HCT116 (cell line): Measurements from ENCODE around the gene LTC4S. TPM values are rescaled to one million over a fixed set of nuclear protein-coding genes. Genes with fewer than 3 reads are reported as not detected.

Source experiments
- ATAC-seq: fragments of 200-7000 bp; cut with Tn5 transposase; 2 replicates; pipeline ENCODE4 v1.9.1; 2020; ENCODE audit warnings: mild to moderate bottlenecking, moderate library complexity
- BruUV-seq: library from RNA; stranded (reverse); fragments of 400-500 nt; replicated peaks from 2 replicates; lab custom pipeline; 2021; lab: Mats Ljungman, UMichigan
- CTCF ChIA-PET: fragments of 300-600 bp; sonication (Branson Sonifier 250); formaldehyde crosslinking; loops from one replicate; lab custom pipeline; 2021; ENCODE audit warnings: antibody characterized with exemption; lab: Charles Lee
- POLR2A ChIA-PET: fragments of 300-600, 350-600 bp; sonication (Branson Sonifier 250); formaldehyde crosslinking; loops from one replicate; lab custom pipeline; 2021; ENCODE audit warnings: antibody characterized with exemption; lab: Charles Lee
- RAD21 ChIA-PET, 2 experiments: fragments of 300-600 bp; sonication (Branson Sonifier 250); formaldehyde crosslinking; loops; one replicate each; lab custom pipeline; 2023; ENCODE audit warnings: low total read pairs in 2 of 2; ENCODE audit not compliant: uncharacterized antibody in 2 of 2, unreplicated experiment in 2 of 2, low non-redundant PET in 1 of 2; lab: Charles Lee
- DNase-seq: peaks from one replicate; pipeline ENCODE4 v3.0.0-alpha.2; 2010; ENCODE audit warnings: low read depth, low spot score
- H2AFZ ChIP-seq: fragments of 200-600 bp; shearing (Covaris generic), sonication (generic); 2 replicates; pipeline ENCODE4 v1.6.1; 2017; ENCODE audit warnings: low read depth, mixed run types, mixed read lengths, antibody characterized with exemption, low read length; ENCODE audit not compliant: poor library complexity, severe bottlenecking
- H3K27ac ChIP-seq: 2 replicates; pipeline ENCODE4 v1.5.1; 2012; ENCODE audit warnings: low read depth, low read length
- H3K27me3 ChIP-seq: fragments of 200-600 bp; sonication (generic); 2 replicates; pipeline ENCODE4 v1.6.1; 2016; ENCODE audit warnings: mixed run types, low read length, mixed read lengths; ENCODE audit not compliant: insufficient read depth
- H3K36me3 ChIP-seq, 2 experiments: fragments of 200-500 bp in 1 of 2; fragments of 200-600 bp in 1 of 2; sonication (Bioruptor generic) in 1 of 2; sonication (generic) in 1 of 2; 2 replicates each; pipeline versions ENCODE4 v1.5.1 to v1.6.1; 2014 to 2016; ENCODE audit warnings: low read length in 2 of 2, inconsistent platforms in 1 of 2, mixed read lengths in 1 of 2, mixed run types in 1 of 2; ENCODE audit not compliant: insufficient read depth in 2 of 2, control insufficient read depth in 1 of 2
- H3K4me1 ChIP-seq, 2 experiments: fragments of 200-600 bp in 1 of 2; sonication (generic) in 1 of 2; 2 replicates each; pipeline versions ENCODE4 v1.5.1 to v1.6.1; 2012 to 2017; ENCODE audit warnings: low read length in 2 of 2, inconsistent platforms in 1 of 2, mild to moderate bottlenecking in 1 of 2, mixed read lengths in 1 of 2, mixed run types in 1 of 2, moderate library complexity in 1 of 2; ENCODE audit not compliant: insufficient read depth in 2 of 2, control insufficient read depth in 1 of 2
- H3K4me2 ChIP-seq: fragments of 200-600 bp; sonication (generic); 2 replicates; pipeline ENCODE4 v1.6.1; 2017; ENCODE audit warnings: mixed run types, low read length, mixed read lengths
- H3K4me3 ChIP-seq, 2 experiments: fragments of 200-600 bp in 1 of 2; sonication (generic) in 1 of 2; replicated peaks in 1 of 2; 2 replicates each; pipeline ENCODE4 v1.5.1; 2011 to 2016; ENCODE audit warnings: low read length in 2 of 2, control low read depth in 1 of 2, low read depth in 1 of 2, mild to moderate bottlenecking in 1 of 2, mixed read lengths in 1 of 2, mixed run types in 1 of 2
- H3K79me2 ChIP-seq: fragments of 200-600 bp; sonication (generic); 2 replicates; pipeline ENCODE4 v1.6.1; 2017; ENCODE audit warnings: mild to moderate bottlenecking, mixed run types, low read length, moderate library complexity, mixed read lengths; ENCODE audit not compliant: insufficient read depth
- H3K9ac ChIP-seq: fragments of 200-600 bp; sonication (generic); 2 replicates; pipeline ENCODE4 v1.6.1; 2016; ENCODE audit warnings: low read length, mixed read lengths
- H3K9me2 ChIP-seq: fragments of 200-600 bp; sonication (generic), shearing (Covaris generic); 2 replicates; pipeline ENCODE4 v1.6.1; 2017; ENCODE audit warnings: mixed run types, mild to moderate bottlenecking, moderate library complexity; ENCODE audit not compliant: insufficient read depth
- H3K9me3 ChIP-seq, 2 experiments: fragments of 200-500 bp in 1 of 2; fragments of 200-600 bp in 1 of 2; sonication (Bioruptor generic) in 1 of 2; sonication (generic) in 1 of 2; 2 replicates each; pipeline ENCODE4 v1.6.1; 2014 to 2017; ENCODE audit warnings: low read length in 2 of 2, mixed read lengths in 2 of 2, inconsistent platforms in 1 of 2, low read depth in 1 of 2, mild to moderate bottlenecking in 1 of 2, mixed run types in 1 of 2, moderate library complexity in 1 of 2; ENCODE audit not compliant: control insufficient read depth in 1 of 2, insufficient read depth in 1 of 2
- H4K20me1 ChIP-seq: fragments of 200-600 bp; sonication (generic), shearing (Covaris generic); 2 replicates; pipeline ENCODE4 v1.6.1; 2017; ENCODE audit warnings: mixed run types, mild to moderate bottlenecking, moderate library complexity; ENCODE audit not compliant: insufficient read depth
- CTCF ChIP-seq, 3 experiments: fragments of 200-600 bp in 1 of 3; sonication (generic) in 1 of 3; IDR thresholded peaks in 2 of 3; conservative IDR thresholded peaks in 1 of 3; 2 replicates each; pipeline ENCODE4 v1.5.1; 2012 to 2017; ENCODE audit warnings: low read depth in 2 of 3, low read length in 2 of 3, antibody characterized with exemption in 1 of 3, borderline replicate concordance in 1 of 3, control low read depth in 1 of 3, mild to moderate bottlenecking in 1 of 3, mixed read lengths in 1 of 3, mixed run types in 1 of 3, moderate library complexity in 1 of 3; ENCODE audit not compliant: insufficient read depth in 1 of 3
- EZH2 ChIP-seq: fragments of 200-600 bp; sonication (generic); IDR thresholded peaks from 2 replicates; pipeline ENCODE4 v1.6.1; 2017; ENCODE audit warnings: antibody characterized with exemption, mixed run types
- FOSL1 ChIP-seq: IDR thresholded peaks from 2 replicates; pipeline ENCODE4 v1.6.1; 2012; ENCODE audit warnings: low read depth
- JUND ChIP-seq: IDR thresholded peaks from 2 replicates; pipeline ENCODE4 v1.6.1; 2012
- MAX ChIP-seq: IDR thresholded peaks from 2 replicates; pipeline ENCODE4 v1.6.1; 2012
- REST ChIP-seq: IDR thresholded peaks from 2 replicates; pipeline ENCODE4 v1.6.1; 2012; ENCODE audit warnings: low read depth
- SIN3A ChIP-seq: IDR thresholded peaks from 2 replicates; pipeline ENCODE4 v1.6.1; 2012; ENCODE audit warnings: low read depth
- intact Hi-C: fragments of 100-400 bp; cut with micrococcal nuclease; formaldehyde crosslinking; loops from 2 replicates; pipeline ENCODE4 v1.10.0; 2022
- total RNA-seq: library from RNA; stranded (reverse); gene quantifications from one replicate; pipeline ENCODE4 v1.2.1, GENCODE V29; 2021; ENCODE audit not compliant: unreplicated experiment

The LTC4S gene
- total RNA-seq, 1 experiment from 2014 or later: 5.0 TPM

- no peaks in the 10 kb centered on the region for H3K9me2 ChIP-seq
- peaks cover 30 to 41% of the 10 kb centered on the region in 2 experiments for H3K4me1 ChIP-seq
- no peak overlapping the region for H2AFZ ChIP-seq
- DNase-seq: no peak
- ChIA-PET RAD21 (interaction anchor here in 1 of 2 experiments (0.6 kb wide), 1 partner anchor 15 kb away, joined by 3 read pairs; no protein-coding TSS in a partner anchor), CTCF (no interaction called here), POLR2A (interaction anchor here (0.7 to 0.9 kb wide), 2 partner anchors 193 to 667 kb away, joined by 3 read pairs; partner anchors contain the start of gene HNRNPH1)
- no peaks in the 10 kb centered on the region for H3K9me3 ChIP-seq
- TF ChIP-seq SIN3A (no peak), CTCF (IDR thresholded peaks at IDR 0.05 in 2 of 3, conservative IDR thresholded peaks at IDR 0.05 in 1 of 3; ENCODE audit: borderline replicate concordance in 1 of 3, insufficient read depth in 1 of 3, low read depth in 2 of 3, low read length in 2 of 3) (no peak), FOSL1 (no peak), EZH2 (no peak)
- intact Hi-C loops: no loop called here
- no TSS peak for BruUV-seq
- peaks cover 12% of the 10 kb centered on the region for H3K79me2 ChIP-seq
- no peaks in the 10 kb centered on the region for H3K27me3 ChIP-seq
- ATAC-seq: no peak
- peak overlapping the region; percentile 99; the same call in 1 of the 2 replicates for H3K27ac ChIP-seq
- H3K4me2 ChIP-seq: no peak overlapping the region
- peaks cover 19 to 25% of the 10 kb centered on the region in 2 experiments; a peak in 3 of 4 replicates for H3K36me3 ChIP-seq
- no peak overlapping the region for H3K4me3 ChIP-seq
- H3K9ac ChIP-seq: no peak overlapping the region
- H4K20me1 ChIP-seq: peaks cover 2% of the 10 kb centered on the region; the same call in 1 of the 2 replicates
These were observed 23.1 kb downstream of the LTC4S start for GRCh38 chr5:179816796-179817469.

- Histone ChIP-seq H3K9me2 (no peaks in the 10 kb centered on the region), H3K4me1 (peaks cover 35 to 46% of the 10 kb centered on the region in 2 experiments)
- POLR2A ChIA-PET: interaction anchor here (0.7 to 0.9 kb wide), 2 partner anchors 194 to 668 kb away, joined by 3 read pairs; partner anchors contain the start of gene HNRNPH1
- TF ChIP-seq MAX (no peak), SIN3A (no peak), JUND (no peak), REST (no peak)
- TF ChIP-seq, all 23 proteins: peak for 0
- peaks cover 13 to 25% of the 10 kb centered on the region in 2 experiments; a peak in 3 of 4 replicates for H3K36me3 ChIP-seq
- DNase-seq (no peak), ATAC-seq (no peak)
- ChIA-PET CTCF (no interaction called here), RAD21 (interaction anchor here in 1 of 2 experiments (0.6 kb wide), 1 partner anchor 15 kb away, joined by 3 read pairs; no protein-coding TSS in a partner anchor)
- peaks cover 7% of the 10 kb centered on the region; the same call in 1 of the 2 replicates for H4K20me1 ChIP-seq
- H3K27ac ChIP-seq: peak overlapping the region; percentile 99
- no peaks in the 10 kb centered on the region for H3K9me3 ChIP-seq
- no peak overlapping the region for H3K4me3 ChIP-seq
- intact Hi-C loops: no loop called here
- H2AFZ ChIP-seq: no peak overlapping the region
- BruUV-seq: no TSS peak
- no peak overlapping the region for H3K9ac ChIP-seq
- no peak overlapping the region for H3K4me2 ChIP-seq
- H3K27me3 ChIP-seq: no peaks in the 10 kb centered on the region
- peaks cover 17% of the 10 kb centered on the region for H3K79me2 ChIP-seq
These were observed 23.7 kb downstream of the LTC4S start for GRCh38 chr5:179817470-179817840.
